GM21717 (cell line): Measurements from ENCODE around the gene SECTM1.
"Not testable (repeated sequence)": the region's sequence is repeated elsewhere in the genome, so short reads cannot be mapped to it uniquely, and the experiment has no call there.

Experiments used
- ATAC-seq: cut with Tn5 transposase; IDR thresholded peaks from one replicate; pipeline ENCODE4 v1.9.1; 2021; ENCODE audit warnings: mild to moderate bottlenecking, moderate library complexity; ENCODE audit not compliant: unreplicated experiment

SECTM1 gene

DNA sequence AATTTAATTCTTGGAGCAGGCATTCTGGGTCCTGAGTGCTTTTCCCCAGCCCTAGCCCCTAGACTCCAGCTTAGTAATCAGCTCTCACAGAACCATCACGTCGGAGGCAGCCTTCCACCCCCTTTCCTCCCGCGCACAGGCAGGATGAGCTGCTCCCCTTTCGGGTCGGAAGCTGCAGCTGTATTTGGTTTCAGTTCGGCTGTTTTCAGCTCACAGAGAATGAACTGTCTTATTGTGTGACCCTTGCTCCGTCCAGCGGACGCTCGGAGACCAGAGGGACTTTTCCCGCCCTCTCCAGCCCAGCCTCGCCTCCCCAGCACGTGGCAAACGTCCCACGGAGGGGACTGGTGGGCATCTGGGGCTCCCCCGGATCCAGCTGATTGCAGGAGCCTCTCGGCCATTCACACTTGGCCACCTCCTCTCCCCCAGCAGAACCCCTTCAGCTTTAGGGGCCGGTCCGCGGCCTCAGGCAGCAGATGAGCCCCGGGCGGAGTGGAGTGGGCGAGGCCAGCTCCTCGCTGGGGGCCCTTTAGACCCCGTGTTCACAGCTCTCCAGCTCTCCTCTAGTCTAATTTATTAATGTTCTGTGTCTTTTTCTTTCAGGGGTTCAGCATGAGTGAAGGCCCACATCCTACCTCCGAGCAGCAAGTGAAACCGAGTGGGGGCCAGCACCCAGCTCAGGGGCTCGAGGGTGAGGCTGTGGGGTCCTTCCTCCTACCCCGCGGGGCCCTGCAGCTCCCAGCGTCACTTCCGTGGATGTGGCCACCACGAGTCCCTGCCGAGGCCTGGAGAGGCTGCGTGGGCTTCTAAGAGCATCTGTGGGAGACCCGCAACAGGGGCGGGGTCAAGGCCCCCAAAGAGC lies 37.1 kb upstream of the SECTM1 start:
- no peak for ATAC-seq

DNA sequence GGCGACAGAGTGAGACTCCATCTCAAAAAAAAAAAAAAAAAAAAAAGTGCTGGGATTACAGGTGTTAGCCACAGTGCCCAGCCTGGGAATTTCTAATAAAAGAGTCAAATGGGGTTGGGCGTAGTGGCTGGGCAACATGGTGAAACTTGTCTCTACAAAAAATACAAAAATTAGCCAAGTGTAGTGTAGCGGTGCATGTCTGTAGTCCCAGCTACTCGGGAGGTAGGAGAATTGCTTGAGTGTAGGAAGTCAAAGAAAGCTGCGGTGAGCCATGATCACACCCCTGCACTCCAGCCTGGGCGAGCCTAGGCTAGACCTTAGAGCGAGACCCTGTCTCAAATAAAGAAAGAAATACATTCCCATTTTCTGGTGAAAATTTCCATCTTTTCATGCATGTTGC lies 35.6 kb upstream of the SECTM1 start:
- no peak for ATAC-seq

DNA sequence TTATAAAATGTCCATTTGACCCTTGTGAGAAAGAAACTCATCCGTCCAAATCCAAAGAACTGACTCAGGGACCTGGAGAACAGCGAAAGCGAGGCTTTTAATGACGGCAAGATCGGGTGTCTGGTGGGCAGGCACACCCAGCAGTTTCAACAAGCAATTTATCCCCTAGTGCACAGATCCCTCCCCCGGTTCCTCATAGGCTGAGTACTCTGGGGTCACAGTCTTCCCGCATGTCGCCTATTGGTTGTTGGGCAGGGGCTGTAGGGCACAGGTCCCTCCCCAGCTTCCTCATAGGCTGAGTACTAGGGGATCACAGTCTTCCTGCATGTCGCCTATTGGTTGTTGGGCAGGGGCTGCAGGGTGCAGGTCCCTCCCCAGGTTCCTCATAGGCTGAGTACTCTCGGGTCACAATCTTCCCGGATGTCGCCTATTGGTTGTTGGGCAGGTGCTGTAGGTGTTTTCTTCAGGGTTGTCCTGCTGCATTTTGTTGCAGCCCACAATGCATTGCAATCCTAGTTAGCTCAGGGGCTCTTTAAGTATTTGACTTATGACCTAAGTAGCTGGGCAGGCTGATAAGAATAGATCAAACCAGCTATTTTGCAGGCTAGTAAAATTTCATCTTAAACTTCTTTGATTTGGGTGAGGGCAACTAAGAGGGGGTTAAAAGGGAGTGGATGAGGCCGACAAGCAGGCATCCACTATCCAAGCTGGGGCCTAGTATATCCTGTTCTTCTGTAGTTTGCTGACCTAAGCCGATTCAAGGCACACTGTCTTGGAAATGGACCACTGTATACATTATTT lies 34.4 kb upstream of the SECTM1 start:
- ATAC-seq, result no peak

DNA sequence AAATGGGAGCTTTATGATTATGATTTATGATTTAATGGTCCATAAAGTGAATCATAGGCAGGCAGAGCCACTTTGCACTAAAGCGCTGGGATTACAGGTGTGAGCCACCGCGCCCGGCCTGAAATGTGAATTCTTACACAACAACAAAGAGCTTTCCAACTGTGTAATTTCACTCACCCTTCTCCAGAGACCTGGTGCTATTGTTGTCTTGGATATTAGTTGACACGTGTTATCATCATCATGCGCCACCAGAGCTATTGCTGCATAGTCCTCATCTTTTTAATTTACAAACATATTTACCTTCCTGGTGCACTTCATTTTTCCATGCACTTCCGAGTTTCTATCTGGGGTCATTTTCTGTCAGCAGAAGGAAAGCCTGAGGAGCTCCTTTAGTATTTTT lies 33.2 kb upstream of the SECTM1 start:
- ATAC-seq, result no peak

DNA sequence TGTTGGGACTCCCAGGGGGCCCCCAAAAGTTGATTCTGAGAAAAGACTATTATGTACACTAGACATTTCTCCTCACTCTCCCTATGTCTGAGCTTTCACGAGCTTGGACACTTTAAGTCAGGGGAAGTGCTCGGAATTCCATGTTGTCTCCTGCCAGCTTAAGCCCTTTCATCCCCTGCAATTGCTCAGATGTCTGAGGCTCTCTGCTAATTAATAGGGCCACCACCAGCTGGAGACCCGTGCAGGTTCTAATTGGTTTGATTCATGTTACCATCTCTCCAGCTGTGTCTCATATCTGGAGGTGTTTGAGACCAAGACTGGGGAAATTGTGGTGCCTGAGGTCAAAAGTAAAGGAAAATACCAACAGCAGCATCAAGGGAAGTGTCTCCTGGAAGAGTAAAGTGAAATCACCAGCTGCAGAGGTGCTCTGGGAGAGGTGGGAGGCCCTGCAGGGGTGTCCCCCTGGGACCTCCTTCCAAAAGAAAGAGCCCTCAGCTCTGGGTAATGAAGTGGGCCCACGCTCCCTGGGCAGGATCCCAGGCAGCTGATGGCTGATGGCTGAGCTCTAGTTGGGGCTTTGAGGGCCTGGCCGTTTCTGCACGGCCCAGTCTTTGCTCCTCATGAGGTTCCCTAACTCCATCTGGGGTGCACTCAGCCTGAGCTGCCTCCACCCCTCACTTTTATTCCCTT lies 32.2 kb upstream of the SECTM1 start:
- ATAC-seq, result no peak

DNA sequence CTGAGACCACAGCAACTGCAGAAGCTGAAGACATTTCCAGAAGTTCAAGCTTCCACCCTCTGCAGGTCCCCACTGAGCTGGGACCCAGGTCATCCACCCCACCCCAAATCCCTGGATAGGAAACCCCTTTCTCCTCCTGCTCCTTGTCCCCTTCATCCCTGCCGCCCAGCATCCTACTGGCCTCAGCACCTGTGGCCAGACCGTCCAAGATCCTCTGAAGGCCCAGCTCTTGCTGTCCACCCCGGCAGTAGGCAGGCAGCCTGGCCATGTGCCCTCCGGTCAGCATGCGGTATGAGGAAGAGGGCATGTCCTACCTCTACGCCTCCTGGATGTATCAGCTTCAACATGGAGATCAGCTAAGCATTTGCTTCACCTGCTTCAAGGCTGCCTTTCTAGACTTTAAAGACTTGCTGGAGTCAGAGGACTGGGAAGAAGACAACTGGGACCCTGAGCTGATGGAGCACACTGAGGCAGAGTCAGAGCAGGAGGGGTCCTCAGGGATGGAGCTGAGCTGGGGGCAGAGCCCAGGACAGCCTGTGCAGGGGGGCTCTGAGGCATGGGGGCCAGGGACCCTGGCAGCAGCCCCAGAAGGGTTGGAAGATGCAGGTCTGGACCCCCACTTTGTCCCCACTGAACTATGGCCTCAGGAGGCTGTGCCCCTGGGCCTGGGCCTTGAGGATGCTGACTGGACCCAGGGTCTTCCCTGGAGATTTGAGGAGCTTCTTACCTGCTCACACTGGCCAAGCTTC lies 28.5 kb upstream of the SECTM1 start:
- no peak for ATAC-seq

DNA sequence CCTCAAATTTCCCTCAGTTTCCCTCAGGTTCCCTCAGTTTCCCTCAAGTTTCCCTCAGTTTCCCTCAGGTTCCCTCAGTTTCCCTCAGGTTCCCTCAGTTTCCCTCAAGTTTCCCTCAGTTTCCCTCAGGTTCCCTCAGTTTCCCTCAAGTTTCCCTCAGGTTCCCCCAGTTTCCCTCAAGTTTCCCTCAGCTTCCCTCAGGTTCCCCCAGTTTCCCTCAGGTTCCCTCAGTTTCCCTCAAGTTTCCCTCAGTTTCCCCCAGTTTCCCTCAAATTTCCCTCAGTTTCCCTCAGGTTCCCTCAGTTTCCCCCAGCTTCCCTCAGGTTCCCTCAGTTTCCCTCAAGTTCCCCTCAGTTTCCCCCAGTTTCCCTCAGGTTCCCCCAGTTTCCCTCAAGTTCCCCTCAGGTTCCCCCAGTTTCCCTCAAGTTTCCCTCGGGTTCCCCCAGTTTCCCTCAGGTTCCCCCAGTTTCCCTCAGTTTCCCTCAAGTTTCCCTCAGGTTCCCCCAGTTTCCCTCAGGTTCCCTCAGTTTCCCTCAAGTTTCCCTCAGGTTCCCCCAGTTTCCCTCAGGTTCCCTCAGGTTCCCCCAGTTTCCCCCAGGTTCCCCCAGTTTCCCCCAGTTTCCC lies 26.0 kb upstream of the SECTM1 start:
- ATAC-seq, result not testable (repeated sequence)

DNA sequence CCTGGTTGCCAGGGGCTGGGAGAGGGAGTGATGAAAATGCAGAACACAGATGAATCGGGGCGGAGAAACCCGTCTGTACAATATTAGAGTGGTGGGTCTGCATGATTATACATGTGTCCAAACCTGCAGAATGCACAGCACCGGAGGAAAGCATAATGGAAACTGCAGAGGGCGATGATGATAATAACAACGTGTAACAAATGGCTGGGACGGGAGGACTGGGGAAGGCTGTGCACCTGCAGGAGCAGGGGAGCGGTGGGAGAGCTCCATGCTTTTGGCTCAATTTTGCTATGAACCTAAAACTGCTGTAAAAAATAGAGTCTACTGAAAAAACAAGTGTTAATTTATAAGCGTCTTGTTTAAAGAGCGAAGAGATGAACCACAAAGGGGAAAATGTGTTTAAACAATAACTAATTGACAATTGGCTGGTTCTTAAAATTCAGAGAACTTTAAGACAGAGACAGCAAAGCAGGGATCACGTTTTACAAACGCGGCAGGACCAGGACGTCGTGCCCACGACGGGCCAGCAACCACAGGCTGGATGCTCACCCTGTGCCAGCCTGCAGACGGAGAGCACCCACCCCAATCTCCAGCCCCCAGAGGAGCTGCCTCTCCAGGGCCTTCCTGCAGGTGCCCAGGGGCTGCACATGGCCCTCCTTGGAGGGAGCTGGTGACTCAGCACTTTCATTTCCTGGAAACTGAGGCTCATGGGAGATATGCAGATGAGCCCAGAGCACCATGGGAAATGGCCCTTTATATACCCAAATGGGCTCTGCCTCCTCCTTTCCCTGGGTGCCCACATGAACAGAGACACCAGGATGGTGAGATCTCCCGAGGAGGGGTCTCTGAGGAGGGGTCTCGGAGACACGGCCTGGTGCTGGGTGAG lies 25.1 kb upstream of the SECTM1 start, which contains the start of gene TEX19:
Gene TEX19, plus strand, starts transcription at position 783 of the 886 bp plus-strand sequence. CDS start 2,904 bp downstream, outside the sequence.
- ATAC-seq, result no peak

DNA sequence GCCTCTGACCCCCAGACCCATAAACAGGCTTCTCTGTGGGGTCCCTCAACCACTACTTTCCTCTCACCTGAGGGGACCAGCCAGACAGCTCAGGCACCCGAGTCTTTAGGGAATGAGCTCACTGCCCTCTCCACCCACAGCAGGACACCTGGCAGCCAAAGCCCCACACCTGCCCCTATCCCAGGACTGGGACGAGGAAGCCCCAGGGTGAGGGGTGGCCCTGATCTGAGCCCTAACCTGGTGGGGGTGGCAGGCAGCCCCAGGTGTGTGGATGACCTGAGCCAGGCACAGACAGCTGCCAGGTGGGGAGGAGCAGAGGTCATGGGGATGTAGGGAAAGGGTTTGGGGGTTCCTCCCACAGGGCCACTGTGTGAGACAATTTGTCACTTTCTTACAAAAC lies 23.8 kb upstream of the SECTM1 start:
- ATAC-seq, result no peak

DNA sequence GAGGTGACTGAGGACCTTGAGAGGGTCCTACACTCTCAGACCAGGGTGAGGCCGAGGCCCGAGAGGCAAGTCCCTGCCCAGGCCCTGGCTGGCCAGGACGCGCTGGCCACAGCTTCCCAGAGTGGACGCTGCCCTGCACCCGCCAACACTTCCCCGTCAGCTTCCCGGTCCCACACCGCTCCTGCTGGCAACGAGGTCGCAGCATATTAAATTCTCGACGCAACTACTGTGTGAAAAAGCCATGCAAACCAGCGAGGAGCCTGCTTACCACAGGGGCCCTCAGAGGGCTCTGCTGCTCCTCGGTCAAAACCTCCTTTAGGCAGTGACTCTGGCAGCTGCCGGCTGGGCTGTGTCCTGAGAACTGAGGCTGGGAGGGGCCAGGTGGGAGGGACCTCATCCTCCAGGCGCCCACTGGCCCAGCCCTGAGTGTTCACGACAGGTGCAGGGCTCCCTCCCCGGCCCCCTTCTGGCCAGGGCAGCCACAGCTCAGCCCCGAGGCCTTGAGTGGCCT lies 23.3 kb upstream of the SECTM1 start:
- ATAC-seq, result no peak

DNA sequence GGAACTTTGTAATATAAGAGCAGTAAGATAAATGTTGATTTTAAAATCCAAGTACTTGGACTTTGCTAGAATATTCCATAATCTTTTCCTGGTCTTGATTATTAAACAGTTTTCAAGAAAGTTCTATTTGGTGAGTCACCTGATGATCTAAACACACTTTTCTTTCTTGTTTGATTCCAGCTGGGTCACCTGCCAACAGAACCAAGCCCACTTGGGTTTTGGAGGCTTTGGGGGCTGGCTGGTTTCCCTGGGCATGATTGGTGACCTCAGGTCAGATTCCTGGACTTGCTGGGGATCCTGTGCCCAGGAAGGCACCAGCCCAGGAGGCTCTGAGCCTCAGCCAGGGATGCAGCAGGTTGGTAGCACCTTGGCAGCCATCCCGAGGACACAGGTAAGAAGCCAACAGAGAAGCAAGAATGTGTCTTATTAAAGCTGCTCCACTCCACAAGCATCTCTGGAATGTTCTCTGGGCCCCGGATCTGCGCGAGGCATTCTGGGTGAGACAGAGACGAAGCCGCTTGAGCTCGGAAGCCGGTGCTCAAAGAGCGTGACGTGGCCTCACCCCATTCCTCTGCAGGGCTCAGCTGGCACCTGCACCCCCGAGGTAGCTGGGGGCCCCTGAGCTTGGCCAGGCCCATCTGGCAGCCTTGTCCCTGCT lies 22.3 kb upstream of the SECTM1 start:
- no peak for ATAC-seq

DNA sequence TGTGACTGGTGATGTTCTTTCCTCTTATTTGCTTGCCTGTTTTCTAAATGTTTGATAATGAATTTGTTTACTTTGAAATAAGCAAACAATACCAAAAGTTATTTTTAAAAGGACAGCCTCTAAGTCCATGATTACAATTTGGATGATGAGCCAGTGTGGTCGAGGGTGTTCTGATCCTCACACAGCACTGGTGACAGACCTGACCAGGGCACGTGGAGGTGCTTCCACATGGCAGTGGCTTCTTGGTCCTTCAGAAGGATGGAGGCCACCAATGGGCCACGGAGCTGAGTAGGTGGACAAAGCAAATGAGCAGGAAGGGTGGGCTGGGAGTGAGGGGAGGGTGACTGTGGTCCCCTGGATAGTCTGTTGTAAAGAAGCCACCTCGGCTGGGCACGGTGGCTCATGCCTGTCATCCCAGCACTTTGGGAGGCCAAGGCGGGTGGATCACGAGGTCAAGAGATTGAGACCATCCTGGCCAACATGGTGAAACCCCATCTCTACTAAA lies 21.3 kb upstream of the SECTM1 start:
- no peak for ATAC-seq

DNA sequence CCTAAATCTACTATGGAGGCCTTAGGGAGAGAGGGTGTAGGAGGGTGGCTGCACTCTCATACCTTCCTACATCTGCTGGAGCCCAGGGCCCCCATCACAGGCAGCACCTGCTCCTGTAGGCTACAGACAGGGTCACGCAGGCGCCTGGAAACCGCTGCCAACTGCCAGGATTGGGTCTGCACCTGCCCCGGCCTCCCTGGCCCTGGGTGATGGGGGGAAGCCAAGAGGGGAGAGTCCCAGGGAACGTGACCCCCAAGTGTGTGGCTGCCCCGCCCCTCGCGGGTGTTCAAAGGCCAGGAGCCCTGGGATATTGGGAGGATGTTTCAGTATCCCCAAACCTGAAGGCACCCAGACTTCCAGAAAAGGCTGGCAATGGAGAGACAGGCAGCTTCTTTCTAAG lies 19.9 kb upstream of the SECTM1 start:
- ATAC-seq, result no peak

DNA sequence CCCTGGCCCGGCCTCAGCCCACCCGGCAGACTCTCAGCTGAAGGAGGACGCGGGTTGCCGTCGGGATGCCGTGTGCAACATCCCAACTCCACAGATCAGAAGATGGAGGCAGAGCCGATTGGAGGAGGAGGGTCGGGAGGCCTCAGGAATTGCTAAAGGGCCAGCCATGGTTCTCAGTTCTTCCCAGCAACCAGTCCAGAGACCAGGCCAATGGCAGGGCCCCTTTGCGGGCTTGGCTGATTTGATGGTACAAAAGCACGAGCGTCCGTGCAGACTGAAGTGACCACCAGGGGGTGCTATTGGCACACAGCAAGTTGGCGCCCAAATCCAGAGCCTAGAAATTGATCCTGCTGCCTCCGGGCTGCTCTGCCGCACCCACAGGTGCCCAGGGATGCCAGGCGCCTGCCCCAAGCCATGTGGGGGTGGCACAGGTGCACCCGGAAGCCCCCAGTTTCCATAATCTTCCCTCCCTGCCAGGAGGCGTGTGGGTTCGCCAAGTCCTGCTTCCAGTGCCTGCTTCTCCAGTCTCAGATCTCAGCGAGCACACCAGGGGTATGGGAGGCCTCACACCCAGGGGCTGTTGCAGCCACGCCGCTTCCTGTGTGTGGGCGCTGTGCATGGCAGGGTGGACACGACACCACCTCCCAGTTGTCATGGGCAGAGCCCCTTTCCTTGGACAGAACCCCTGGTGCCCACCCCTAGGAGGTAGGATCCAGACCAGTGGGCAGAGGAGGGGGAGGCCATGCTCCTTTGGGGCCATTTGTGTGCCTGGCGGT lies 18.3 kb upstream of the SECTM1 start:
- no peak for ATAC-seq

DNA sequence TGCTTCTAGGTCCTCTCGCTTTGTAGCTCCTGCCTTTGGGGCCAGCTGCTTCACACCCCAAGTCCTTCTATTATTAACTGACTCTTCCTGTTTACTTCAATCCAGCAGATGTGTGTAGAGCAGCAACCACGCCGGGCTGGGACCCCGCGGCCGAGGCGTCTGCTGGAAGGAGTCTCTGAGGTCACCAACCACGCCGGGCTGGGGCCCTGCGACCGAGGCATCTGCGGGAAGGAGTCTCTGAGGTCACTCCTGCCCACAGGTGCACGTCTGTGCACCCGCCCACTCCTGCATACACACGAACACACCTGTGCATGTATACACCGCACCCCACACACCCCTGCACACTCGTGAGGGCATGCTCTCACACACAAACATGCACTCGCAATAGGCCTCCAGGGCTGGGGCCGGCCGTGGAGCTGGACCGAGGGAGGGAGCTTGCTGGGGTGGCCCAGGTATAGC lies 17.7 kb upstream of the SECTM1 start:
- no peak for ATAC-seq

DNA sequence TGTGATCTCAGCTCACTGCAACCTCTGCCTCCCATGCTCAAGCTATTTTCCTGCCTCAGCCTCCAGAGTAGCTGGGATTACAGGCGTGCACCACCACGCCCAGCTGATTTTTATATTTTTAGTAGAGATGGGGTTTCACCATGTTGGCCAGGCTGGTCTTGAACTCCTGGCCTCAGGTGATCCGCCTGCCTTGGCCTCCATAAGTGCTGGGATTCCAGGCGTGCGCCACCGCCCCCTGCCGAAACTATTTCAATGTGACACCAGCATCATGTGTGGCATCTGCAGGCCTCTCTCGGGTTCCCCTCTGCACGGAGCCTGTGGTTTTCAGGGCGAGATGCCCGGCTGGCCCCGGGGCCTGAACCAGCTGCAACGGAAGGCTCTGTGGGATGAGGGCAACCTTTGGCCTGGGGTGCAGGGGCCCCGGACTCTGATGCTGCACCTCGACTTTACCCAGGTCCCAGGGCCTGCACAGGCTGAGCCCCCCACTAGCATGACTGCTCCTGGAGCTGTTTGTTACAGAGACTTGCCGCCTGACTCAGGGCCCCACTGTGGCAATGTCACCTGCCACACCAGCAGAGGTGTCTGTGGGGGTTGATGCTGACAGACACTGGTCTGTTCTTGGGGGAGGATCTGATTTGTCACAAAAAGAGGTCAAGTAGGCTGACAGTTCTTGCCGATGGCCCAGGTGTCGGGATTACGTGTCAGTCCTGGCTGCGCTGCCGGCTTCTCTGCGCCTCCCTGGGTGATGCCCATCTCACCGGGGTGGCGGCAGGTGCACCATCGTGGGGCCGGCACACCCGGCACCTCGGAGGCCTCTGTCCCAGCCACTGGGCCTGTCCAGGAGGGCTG lies 16.8 kb upstream of the SECTM1 start:
- ATAC-seq, result no peak

DNA sequence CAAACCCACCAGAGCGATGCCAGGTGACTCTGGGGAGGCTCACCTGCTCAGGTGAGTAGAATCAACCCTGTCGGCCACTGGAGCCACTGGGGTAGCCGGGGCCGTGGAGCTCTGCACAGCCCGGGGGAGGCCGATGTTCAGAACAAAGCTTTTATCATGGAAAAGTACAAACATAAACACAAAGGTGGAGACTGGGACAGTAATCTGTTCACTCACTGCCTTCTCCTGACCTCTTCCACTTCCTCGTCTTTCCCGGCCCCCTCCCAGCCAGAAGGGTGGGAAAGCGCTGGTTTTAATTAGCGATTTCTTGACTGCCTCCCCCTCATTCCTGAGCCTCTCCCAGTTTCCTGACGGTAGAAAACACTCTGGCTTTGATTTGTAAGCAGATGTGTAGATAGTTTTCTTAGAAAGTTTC lies 15.7 kb upstream of the SECTM1 start:
- no peak for ATAC-seq
